Activated CD4-positive, alpha-beta T cell treated with anti-CD3 and anti-CD28 coated beads for 24 hours (primary cell): ENCODE results near the gene PAK4.

Experiments
- DNase-seq, 2 donors: peaks; one replicate each; pipeline ENCODE4 v3.0.0-alpha.2; 2020; ENCODE audit warnings: low read depth in 2 of 2

The PAK4 gene

GRCh38 chr19:39146686-39147450, 21.3 kb downstream of the PAK4 start:
- DNase-seq: no peak

DNA sequence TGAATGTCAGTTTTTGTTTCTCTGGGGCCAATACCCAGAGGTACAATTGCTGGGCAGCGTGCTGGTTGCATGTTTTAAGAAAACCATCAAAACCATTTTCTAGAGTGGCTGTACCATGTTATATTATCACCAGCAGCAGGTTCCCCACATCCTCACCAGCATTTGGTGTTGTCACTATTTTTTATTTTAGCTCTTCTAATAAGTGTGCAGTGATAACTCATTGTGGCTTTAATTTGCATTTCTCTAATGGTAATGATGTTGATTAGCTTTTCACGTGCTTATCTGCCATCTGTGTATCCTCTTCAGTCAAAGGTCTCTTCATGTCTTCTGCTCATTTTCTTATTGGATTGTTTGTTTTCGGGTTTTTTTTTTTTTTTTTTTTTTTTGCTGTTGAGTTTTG, 21.9 kb downstream of the PAK4 start:
- DNase-seq: no peak

GRCh38 chr19:39148939-39149529, 23.4 kb downstream of the PAK4 start:
- DNase-seq: no peak

DNA sequence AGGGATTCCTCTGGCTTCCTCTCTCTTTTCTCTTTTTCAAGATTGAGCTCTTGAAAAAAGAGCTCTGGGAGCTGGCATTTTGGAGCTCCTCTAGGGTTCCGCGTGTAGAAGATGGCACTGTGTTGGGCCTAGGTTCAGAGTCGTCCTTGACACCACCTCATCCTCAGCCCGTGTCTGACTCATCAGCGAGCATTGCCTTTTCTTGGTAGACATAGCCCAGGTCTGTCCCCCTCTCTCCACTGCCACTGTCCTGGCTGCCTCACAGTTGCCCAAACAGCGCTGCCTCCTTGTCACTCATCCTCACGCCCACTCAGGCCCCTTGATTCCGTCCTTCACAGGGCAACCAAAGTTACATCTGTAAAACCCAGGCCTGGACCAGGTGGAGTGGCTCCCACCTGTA, 24.6 kb downstream of the PAK4 start:
- no peak for DNase-seq

GRCh38 chr19:39150807-39151600, 25.4 kb downstream of the PAK4 start:
- no peak for DNase-seq

GRCh38 chr19:39152066-39152465, 26.5 kb downstream of the PAK4 start:
- DNase-seq: no peak

GRCh38 chr19:39154100-39154628, 28.6 kb downstream of the PAK4 start:
- DNase-seq: no peak

- DNase-seq: no peak
These were observed 29.1 kb downstream of the PAK4 start for GRCh38 chr19:39154629-39155100.

- no peak for DNase-seq
These were observed 29.6 kb downstream of the PAK4 start for GRCh38 chr19:39155114-39155700.

GRCh38 chr19:39155741-39156140, 30.2 kb downstream of the PAK4 start:
- no peak for DNase-seq

DNA sequence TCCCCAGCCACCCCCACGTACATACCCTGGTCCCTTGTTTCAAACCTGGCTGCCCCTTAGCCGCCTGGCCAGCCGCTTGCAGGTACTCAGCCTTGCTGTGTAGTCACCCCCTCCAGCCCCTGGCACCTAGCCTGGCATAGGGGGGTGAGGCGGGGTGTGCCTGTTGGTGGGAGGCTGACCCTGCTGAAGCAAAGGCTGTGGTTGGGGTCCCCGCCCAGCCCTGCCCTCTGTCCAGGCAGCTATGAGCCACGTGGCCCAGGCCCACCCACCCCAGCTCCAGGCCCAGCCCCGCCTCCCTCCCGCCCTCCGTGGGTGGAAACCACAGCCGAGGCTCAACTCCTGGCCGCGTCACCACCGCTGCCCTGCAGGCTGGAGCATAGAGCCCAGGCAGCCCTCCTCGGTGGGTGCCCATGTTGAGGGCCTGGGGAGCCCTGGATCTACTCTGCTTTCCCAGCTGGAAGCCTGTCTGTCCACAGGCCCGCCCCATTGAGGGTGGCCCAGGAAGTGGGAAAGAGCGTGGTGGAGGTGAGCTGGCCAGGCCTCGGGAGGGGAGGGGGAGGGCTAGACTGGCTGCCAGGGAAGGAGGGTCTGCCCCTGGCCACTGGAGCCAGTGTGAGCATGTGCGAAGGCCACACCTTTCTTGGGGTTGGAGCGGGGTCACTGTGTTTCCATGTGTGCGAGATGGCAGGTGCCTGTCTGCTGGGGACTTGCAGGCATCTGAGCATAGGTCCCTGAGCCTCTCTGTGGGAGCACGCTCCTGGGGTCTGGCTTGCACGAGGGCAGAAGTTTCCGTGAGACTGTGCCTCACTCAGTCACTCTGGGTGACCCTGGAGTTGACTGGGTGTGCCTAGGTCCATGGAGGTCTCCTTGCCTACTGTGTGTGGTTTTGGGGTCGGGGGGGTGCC, 31.0 kb downstream of the PAK4 start:
- DNase-seq: no peak

DNA sequence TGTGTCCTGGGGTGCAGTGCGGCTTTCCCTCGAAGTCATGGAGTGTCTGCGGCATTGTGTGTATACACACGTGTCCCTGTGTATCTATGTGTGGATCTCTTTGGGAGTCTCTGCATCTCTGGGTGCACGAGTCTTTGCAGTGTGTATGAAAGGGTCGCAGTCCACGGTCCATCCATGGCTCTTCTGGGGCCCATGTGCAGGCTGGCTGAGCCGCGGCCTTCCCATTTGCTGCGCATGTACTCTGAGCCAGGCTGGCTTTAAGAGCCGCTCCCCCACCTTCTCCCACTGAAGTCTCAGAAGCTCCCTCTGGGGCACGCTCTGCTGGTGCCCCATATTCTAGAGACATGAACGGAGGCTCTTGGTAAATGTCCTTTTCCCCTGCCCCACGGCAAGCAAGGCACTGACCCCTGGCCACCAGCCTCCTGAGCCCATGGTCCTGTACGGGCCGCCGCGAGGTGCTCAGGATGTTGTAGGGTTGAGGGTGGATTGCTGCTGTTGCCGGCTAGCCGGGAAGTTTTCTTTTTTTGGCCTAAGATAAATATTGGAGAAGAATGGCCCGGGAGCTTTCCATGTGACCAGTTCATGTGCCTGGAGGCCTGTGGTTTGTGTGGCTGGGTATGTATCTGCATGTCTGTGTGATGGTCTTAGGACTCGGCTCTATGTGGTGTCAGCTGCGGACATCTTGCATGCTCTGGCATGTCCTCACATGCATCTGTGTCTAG, 31.9 kb downstream of the PAK4 start:
- DNase-seq: no peak

- no peak for DNase-seq
These were observed 32.4 kb downstream of the PAK4 start for GRCh38 chr19:39157997-39158389.

DNA sequence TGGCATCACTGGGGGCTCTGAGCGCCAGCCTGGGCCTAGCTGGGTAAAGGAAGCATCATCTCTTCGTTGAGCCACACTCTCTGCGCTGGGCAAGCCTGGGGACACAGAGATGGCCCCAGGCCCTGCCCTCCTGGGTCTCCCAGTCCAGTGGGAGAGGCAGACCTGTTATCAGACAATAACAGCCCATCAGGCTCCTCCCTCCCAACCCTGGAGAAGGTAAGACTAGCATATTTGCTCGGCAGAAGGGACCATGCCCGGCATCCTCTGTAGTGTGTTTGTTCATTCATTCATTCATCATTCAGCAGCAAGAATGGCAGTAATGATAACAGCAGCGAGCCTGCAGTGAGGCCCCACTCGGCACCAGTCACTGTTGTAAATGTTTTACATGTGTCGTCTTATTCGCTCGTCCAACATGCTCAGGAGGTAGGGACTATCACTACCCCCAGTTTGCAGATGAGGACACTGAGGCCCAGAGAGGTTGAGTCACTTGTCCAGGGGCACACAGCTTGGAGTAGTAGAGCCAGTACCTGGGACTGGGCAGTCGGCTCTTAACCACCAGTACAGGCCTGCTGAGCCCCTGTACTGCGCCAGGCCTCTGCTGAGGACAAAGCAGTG, 33.2 kb downstream of the PAK4 start:
- no peak for DNase-seq

GRCh38 chr19:39160523-39160861, 34.9 kb downstream of the PAK4 start:
- no peak for DNase-seq

GRCh38 chr19:39160889-39161672, 35.5 kb downstream of the PAK4 start:
- DNase-seq: no peak

- DNase-seq: no peak
These were observed 37.0 kb downstream of the PAK4 start for GRCh38 chr19:39162441-39163043.

GRCh38 chr19:39163621-39164020, 38.0 kb downstream of the PAK4 start:
- no peak for DNase-seq

- no peak for DNase-seq
These were observed 38.7 kb downstream of the PAK4 start for GRCh38 chr19:39164289-39164688.
